GM21447 (cell line): ENCODE data around the gene ACAP3.
"Not testable (repeated sequence)": the region's sequence is repeated elsewhere in the genome, so short reads cannot be mapped to it uniquely, and the experiment has no call there.

ENCODE experiments used
- ATAC-seq: cut with Tn5 transposase; IDR thresholded peaks from one replicate; pipeline ENCODE4 v1.9.1; 2021; ENCODE audit not compliant: unreplicated experiment

Gene ACAP3

GRCh38 chr1:1330366-1331067, 22.8 kb upstream of the ACAP3 start:
- ATAC-seq = no peak

- no peak for ATAC-seq
These were observed 21.8 kb upstream of the ACAP3 start for GRCh38 chr1:1329304-1330210.

- no peak for ATAC-seq
These were observed 20.5 kb upstream of the ACAP3 start for GRCh38 chr1:1328254-1328653.

GRCh38 chr1:1327291-1327690, 19.6 kb upstream of the ACAP3 start:
- no peak for ATAC-seq

- ATAC-seq = no peak
These were observed 18.4 kb upstream of the ACAP3 start for GRCh38 chr1:1326075-1326605.

- ATAC-seq = no peak
These were observed 17.8 kb upstream of the ACAP3 start for GRCh38 chr1:1325288-1326074.

GRCh38 chr1:1324524-1325287, 17.0 kb upstream of the ACAP3 start, which contains the start of the genes CPTP and INTS11:
CPTP (plus strand) TSS chr1:1324802; CDS start chr1:1326911, 2,109 bp downstream.
INTS11 (minus strand) TSS chr1:1324660; CDS start chr1:1324608, 52 bp downstream.
- ATAC-seq = peak; percentile 59

- peak; percentile 18 for ATAC-seq
These were observed 16.4 kb upstream of the ACAP3 start for GRCh38 chr1:1324084-1324523.

- no peak for ATAC-seq
These were observed 15.2 kb upstream of the ACAP3 start for GRCh38 chr1:1322952-1323351.

GRCh38 chr1:1322418-1322817, 14.7 kb upstream of the ACAP3 start:
- ATAC-seq = no peak

GRCh38 chr1:1321477-1321876, 13.7 kb upstream of the ACAP3 start:
- no peak for ATAC-seq

GRCh38 chr1:1320666-1321448, 13.1 kb upstream of the ACAP3 start:
- no peak for ATAC-seq

- ATAC-seq = no peak
These were observed 11.9 kb upstream of the ACAP3 start for GRCh38 chr1:1319646-1319941.

GRCh38 chr1:1318777-1319645, 11.3 kb upstream of the ACAP3 start:
- ATAC-seq = no peak

- no peak for ATAC-seq
These were observed 10.5 kb upstream of the ACAP3 start for GRCh38 chr1:1318131-1318652.

GRCh38 chr1:1317420-1317819, 9.7 kb upstream of the ACAP3 start:
- no peak for ATAC-seq

- not testable (repeated sequence) for ATAC-seq
These were observed 8.5 kb upstream of the ACAP3 start for GRCh38 chr1:1316199-1316598.

GRCh38 chr1:1315435-1315954, 7.8 kb upstream of the ACAP3 start:
- no peak for ATAC-seq
